Measurements from ENCODE around the gene DDT. TPM values are rescaled to one million over a fixed set of nuclear protein-coding genes. Genes with fewer than 3 reads are reported as not detected.
"Not testable (repeated sequence)": the region's sequence is repeated elsewhere in the genome, so short reads cannot be mapped to it uniquely, and the experiment has no call there.

Gene DDT
- polyA plus RNA-seq, 3 donors, result 73.3 to 91.4 (median 85.5) TPM

DNA sequence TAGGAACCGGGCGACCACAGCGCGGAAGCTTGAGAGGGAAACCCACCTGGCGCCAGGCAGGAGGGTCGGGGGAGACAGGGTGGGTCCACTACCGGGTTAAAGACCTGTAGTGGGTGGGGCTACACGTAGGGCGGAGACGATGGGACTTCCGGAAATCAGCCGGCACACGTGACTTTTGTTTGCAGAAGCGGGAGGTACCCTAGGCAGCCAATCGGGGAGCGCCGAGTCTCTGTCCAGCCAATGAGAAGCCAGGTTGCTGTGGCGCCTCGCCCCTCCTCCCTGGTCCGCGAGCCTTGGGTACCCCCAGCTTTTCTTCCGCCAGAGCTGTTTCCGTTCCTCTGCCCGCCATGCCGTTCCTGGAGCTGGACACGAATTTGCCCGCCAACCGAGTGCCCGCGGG, 7.7 kb downstream of the DDT start, which contains the start of gene DDTL:
Gene DDTL (plus strand): TSS at position 321 of the 400 bp plus-strand sequence. CDS start 27 bp downstream, at position 348.
- DNase-seq (ENCODE audit: extremely low read depth in 1 of 11, low read depth in 9 of 11, low spot score in 4 of 11), result not testable (repeated sequence)

DNA sequence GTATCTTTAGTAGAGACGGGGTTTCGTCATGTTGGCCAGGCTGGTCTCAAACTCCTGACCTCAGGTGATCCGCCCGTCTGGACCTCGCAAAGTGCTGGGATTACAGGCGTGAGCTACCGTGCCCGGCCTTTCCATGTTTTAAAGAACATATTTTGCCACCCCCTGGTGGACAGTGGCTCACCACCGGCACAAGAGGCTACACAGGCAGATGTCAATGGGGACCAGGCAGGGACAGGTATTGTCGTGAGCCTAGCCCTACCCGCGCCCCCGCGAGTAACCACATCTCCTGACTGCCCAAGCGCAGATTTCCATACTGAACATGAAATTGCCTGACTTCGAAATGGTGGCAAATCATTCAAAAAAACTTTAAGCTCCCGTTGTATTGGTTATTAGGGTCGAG, 8.1 kb downstream of the DDT start:
- DNase-seq (ENCODE audit: extremely low read depth in 1 of 11, low read depth in 9 of 11, low spot score in 4 of 11), result not testable (repeated sequence)

DNA sequence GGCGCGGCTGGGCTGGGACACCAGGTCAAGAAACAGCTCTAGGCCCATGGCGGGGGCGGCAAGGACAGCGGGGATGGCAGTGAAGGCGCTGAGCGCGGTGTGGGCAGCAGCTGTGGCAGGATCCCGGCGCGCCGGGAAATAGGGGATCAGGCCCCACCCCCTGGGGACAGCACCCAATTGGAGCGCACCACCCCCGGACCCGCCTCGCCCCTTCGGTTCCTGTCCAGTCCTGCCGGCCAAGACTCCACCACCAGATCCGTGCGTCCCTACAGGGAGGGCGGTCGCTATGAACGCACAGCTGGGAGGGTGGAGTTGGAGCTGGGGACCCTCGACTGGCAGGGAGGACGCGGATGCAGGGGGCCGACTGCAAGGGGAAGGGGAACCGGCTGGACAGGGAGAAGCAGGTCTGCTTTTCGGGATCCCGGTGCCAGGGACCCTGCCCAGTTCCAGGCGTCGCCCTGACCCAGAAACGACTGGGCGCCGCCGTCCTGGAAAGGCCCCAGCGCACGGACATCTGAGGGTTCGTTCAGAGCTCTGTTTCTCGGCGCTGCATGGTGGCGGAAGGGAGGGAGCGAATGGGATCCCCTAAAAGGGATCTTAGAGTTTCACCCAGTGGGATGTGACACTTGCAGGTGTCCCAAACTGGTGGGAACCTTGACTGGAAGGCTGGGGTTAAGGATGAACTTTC, 13.0 kb downstream of the DDT start, which contains the start of gene GSTT2B:
Gene GSTT2B (minus strand): TSS at position 112 of the 688 bp plus-strand sequence. CDS start 64 bp downstream, at position 48.
- not testable (repeated sequence) for DNase-seq (ENCODE audit: extremely low read depth in 1 of 11, low read depth in 9 of 11, low spot score in 4 of 11)

DNA sequence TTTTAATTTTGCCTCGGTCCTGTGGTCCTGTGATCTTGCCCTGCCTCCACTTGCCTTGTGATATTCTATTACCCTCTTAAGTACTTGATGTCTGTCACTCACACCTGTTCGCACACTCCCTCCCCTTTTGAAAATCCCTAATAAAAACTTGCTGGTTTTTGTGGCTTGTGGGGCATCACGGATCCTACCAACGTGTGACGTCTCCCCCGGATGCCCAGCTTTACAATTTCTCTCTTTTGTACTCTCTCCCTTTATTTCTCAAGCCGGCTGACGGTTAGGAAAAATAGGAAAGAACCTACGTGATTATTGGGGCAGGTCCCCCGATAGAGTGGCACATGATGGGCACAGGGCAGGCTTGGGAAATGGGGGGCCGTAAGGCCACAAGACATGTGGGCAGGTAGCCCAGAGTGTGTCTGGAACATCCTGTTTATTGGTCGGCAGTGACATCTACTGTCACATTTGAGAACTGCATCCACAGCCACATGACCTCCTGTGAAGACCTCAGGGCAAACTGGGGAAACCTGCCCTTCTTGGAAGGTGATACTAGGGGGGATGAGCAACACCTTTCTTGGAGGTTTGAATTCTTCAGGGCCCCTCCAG, 17.8 kb downstream of the DDT start:
- DNase-seq (ENCODE audit: extremely low read depth in 1 of 11, low read depth in 9 of 11, low spot score in 4 of 11), result peak; percentile 36 to 87 (median 56)

DNA sequence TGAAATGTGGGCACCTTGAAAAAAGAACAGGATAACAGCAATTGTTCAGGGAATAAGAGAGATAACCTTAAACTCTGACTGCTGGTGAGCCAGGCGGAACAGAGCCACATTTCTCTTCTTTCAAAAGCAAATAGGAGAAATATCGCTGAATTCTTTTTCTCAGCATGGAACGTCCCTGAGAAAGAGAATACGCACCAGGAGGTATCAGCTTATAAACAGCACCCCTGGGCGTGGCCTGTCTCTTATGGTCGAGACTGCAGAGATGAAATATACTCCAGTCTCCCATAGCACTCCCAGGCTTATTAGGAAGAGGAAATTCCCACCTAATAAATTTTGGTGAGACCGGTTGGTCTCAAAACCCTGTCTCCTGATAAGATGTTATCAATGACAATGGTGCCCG, 18.4 kb downstream of the DDT start:
- DNase-seq (ENCODE audit: extremely low read depth in 1 of 11, low read depth in 9 of 11, low spot score in 4 of 11), result not testable (repeated sequence)

DNA sequence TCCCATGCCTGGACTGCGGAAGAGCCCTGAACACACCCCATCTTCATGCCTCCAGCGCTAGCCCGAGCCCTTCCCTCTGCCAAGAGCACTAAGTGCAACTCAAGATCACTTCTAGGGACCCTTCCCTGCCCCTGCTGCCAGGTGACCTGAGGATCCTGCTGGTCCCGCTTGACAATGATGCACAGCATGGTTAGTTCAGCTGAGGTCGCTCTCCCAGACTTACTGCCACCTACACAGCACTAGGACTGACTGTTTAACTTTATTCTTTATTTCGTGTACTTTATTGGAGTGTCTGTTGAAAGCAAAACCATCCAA, 19.3 kb downstream of the DDT start:
- not testable (repeated sequence) for DNase-seq (ENCODE audit: extremely low read depth in 1 of 11, low read depth in 9 of 11, low spot score in 4 of 11)

DNA sequence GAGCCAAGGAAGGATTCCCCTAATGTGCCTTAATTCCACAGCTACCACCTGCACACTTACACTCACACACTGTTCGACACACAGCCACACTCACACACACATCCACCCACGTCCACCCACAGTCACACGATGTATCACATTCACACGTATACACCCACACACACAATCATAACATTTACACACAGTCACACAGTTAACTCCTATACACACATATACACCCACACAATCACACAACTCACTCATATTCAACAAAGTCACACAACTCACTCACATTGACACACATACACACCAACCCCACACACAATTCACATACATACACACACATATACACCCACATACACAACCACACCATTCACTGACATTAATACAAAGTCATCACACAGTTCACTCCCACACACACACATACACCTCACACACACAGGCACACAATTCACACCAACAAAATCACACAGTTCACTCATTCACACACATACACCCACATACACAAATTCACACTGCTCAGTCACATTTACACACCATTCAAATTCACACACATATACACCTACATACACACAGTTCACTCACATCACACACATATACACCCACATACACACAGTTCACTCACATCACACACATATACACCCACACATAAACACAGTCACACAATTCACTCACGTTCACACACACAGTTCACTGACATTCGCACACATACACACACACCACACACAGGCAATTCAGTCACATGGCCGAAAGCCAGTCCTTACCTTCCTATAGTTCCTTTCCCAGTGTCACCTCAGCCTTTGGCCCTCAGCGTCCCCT, 19.8 kb downstream of the DDT start:
- not testable (repeated sequence) for DNase-seq (ENCODE audit: extremely low read depth in 1 of 11, low read depth in 9 of 11, low spot score in 4 of 11)

DNA sequence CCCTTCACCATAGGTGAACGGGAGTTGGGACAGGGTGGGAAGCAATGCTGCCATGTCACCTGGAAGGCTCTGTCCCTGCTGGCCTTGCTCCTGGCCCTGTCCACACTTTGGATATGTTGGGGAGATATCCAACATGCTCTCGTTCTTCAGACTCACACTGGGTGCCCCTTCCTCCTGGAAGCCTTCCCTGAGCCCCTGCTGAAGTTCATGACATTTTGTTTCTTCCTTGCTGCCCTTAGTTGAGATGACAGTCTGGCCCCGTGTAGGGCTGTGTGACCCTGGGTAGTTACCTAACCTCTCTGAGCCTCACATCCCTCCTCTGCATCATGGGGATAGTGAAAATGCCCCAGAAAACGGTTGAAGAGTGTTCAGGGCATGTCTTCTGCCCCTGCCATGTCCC, 20.8 kb downstream of the DDT start:
- DNase-seq (ENCODE audit: extremely low read depth in 1 of 11, low read depth in 9 of 11, low spot score in 4 of 11), result not testable (repeated sequence)

DNA sequence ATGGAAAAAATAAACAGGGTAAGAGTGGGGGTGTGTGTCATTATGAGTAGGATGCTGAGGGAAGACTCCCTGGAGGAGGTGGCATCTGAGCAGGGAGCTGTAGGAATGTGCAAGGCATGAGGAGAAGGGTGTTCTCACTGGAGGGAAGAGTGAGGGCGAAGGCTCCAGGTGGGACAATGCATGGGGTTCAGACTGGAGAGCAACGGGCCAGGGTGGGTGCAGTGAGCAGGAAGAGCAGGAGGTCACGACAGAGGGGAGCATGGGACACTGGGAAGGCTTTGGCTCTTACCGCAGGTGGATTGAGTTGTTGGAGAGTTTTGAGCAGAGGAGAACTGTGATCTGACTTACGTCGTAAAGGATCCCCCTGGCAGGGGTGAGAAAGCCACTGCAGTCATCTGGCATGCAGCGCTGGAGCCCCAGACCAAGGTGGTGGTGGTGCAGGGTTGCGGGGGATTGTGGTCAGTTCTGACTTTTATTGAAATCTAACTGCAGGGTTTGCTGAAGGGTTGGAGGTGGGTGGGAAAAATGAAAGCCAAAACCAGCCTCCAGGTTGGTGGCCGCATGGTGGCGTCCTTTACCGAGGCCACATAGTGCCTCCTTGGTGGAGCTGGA, 21.3 kb downstream of the DDT start:
- not testable (repeated sequence) for DNase-seq (ENCODE audit: extremely low read depth in 1 of 11, low read depth in 9 of 11, low spot score in 4 of 11)

DNA sequence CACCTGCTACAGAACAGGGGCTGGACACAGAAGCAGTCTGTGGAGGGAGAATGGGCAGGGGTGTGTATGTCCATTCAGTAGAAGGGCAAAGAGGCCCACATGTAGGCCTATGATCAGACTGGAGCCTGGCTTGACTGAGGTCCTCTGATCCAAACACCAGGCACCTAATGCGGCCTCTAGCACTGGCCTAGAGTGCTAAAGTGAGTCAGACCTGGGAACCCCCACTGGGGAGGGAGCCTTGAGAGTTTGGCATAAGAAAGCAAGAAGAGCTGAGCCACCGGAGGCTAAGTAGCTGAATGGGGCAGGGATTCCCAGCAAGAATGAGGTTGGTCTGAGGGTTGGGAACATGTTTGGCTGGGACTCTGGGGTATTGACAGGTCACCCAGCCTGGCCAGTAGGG, 22.9 kb downstream of the DDT start:
- not testable (repeated sequence) for DNase-seq (ENCODE audit: extremely low read depth in 1 of 11, low read depth in 9 of 11, low spot score in 4 of 11)

DNA sequence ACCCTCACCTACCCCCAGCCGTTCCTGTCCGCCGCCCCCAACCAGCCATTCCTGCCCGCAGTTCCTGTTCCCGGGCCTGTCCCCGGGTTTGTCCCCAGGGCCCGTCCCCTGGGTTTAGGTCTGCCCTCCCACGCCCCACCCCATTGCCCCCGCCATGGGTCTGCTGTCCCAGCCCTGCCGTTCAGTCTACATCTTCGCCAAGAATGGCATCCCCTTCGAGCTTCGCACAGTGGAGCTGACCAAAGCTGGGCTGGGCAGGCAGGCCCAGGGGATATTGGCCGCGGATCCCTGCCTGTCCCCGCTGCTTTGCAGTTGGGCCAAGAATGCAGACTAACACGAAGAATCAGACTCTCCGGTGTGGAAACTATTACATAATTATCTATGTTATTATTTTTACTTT, 24.5 kb downstream of the DDT start:
- DNase-seq (ENCODE audit: extremely low read depth in 1 of 11, low read depth in 9 of 11, low spot score in 4 of 11), result not testable (repeated sequence)

DNA sequence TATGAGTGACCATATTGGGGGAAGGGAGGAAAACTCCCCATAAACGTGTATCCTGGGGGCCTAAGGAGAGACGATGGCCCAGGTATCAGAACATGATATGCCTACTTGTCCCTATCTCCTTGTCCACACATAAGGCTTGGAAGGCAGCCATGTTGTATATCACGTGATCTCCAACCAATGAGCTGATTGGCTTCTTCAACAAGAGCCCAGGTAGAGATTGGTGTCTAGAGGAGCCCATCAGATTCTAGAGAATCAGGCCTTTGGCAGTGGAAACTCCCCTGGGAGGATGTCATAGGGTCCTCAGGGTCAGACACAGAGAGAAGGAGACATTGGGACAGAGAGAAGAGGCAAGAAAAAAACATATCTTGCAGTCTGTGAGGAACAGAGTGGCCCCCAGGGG, 26.9 kb downstream of the DDT start:
- not testable (repeated sequence) for DNase-seq (ENCODE audit: extremely low read depth in 1 of 11, low read depth in 9 of 11, low spot score in 4 of 11)

DNA sequence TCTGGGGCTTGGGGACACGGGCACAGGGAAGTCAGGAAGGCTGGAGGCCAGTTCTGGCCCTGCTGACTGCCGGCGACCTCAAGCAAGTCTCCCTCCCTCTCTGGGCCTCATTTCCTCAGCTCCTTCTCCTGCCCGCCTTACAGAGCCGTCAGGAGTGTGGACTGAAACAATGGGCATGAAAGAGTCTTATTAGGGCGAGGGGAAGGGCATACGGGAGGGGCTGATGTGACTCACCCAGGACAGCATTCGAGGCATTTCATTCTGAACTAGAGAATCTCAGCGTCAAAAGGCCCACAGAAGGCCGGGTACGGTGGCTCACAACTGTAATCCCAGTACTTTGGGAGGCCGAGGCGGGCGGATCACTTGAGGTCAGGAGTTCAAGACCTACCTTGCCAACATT, 34.1 kb downstream of the DDT start:
- not testable (repeated sequence) for DNase-seq (ENCODE audit: extremely low read depth in 1 of 11, low read depth in 9 of 11, low spot score in 4 of 11)

DNA sequence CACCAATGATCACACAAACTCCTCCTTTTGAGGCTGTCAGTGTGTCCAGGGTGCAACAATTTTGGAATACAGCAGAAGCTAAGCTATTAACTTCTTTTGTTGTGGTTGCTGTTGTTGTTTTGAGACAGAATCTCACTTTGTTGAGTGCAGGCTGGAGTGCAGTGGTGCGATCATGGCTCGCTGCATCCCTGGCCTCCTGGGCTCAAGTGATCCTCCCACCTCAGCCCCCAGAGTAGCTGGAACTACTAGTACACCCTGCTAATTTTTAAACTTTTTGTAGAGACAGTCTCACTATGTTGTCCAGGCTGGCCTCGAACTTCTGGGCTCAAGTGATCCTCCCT, 35.3 kb downstream of the DDT start:
- DNase-seq (ENCODE audit: extremely low read depth in 1 of 11, low read depth in 9 of 11, low spot score in 4 of 11), result no peak

DNA sequence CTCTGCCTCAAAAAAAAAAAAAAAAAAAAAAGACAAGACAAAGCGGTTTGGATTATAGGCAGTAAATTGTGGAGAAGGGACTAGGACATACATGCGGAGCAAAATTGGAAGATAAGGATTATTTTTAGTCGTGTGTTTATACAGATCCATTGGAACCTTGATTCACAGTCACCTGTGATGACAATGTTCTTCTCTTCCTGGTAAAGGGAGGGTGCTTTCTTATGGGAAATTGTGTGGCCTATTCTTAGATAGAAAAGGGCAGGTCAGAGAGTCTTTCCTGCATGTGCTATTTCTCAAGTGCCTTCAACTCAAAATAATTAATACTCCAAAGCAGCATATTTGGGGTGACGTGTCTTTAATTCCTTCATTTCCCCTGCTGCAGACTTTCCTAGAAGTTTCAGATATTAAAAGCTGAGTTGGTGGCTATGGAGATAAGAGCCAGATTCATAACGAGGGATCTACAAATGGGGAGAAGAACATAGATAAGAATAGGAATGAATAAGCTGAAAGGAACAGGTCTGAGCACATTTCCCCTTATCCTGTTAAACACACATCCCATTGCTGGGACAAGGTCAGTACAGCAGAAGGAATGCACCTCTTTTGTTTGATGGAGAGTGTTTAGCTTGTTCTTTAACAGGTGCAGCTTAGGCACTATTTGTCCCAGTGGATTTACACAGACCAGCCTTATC, 35.8 kb downstream of the DDT start:
- DNase-seq (ENCODE audit: extremely low read depth in 1 of 11, low read depth in 9 of 11, low spot score in 4 of 11), result no peak

DNA sequence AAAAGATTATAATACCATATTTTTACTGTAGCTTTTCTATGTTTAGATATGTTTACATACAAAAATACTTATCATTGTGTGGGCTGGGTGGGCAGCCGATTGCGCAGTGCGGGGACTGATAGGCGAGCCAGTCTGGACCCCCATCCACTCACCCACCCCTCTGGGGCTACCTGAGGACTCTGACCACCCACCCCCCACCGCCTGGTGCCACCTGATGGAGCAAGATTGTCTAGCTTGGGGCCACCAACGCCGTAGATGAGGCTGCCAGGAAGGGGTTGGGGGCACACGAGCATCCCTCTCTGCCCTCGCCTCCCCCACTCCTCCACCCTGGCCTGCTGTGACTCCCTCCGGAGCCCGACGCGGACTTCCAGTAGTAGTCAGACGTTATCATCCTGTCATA, 47.7 kb downstream of the DDT start:
- no peak for DNase-seq (ENCODE audit: extremely low read depth in 1 of 11, low read depth in 9 of 11, low spot score in 4 of 11)

DNA sequence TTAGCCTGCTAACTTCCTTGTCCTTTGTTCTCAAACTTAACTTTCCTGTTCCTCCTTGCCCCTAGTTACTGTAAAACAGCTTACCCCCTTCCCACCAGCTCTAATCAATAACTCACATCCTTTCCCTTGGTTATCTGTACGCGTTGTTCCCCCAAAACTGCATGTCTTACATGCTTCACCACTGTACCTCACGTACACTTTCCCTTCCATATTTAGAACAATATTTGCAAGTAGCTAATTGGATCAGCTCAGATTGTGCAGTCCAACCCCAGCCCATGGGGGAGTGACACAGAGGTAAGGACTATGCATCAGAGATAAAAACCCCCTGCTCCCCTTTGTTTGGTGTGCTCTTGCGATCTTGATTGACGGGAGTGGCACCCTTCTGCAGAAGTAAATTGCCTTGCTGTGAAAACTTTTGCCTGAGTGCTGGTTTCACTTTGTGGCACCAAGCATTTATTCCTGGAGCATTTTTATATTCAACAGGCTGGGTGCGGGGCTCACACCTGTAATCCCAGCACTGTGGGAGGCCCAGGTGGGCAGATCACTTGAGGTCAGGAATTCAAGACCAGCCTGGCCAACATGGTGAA, 49.1 kb downstream of the DDT start:
- no peak for DNase-seq (ENCODE audit: extremely low read depth in 1 of 11, low read depth in 9 of 11, low spot score in 4 of 11)

DNA sequence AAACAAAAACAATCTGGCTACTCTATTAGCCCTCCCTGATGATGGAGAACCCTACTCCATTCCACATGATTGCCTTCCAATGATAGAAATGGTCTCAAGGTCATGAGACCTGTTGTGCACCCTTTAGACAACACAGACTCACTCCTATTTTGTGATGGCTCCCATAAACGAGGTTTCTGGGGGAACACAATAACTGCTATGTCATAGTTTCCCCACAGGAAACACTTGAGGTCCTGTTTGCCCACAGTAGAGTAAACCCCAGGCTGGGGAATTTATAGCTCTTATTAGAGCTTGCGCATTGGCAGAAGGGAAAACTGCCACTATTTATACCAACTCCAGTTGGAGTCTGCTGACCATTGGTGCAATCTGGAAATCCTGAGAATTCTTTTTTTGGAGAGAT, 51.3 kb downstream of the DDT start:
- no peak for DNase-seq (ENCODE audit: extremely low read depth in 1 of 11, low read depth in 9 of 11, low spot score in 4 of 11)
